ENCODE results near the gene CST9L. TPM values are rescaled to one million over a fixed set of nuclear protein-coding genes. Genes with fewer than 3 reads are reported as not detected.

Gene CST9L
- polyA plus RNA-seq (ENCODE audit: insufficient read length in 3 of 3) = not detected

GRCh38 chr20:23568320-23568970 lies at the start of gene CST9L:
TSS of gene CST9L (minus strand) at chr20:23568484. CDS start at chr20:23568450, 34 bp downstream.
- no peak for DNase-seq (ENCODE audit: low read depth in 3 of 3, low spot score in 2 of 3)

- DNase-seq (ENCODE audit: low read depth in 3 of 3, low spot score in 2 of 3) = no peak
Observed at GRCh38 chr20:23614163-23614562, 45.9 kb upstream of the CST9L start.

GRCh38 chr20:23613676-23614075 lies 45.4 kb upstream of the CST9L start:
- DNase-seq (ENCODE audit: low read depth in 3 of 3, low spot score in 2 of 3) = no peak

GRCh38 chr20:23612396-23612795 lies 44.1 kb upstream of the CST9L start:
- no peak for DNase-seq (ENCODE audit: low read depth in 3 of 3, low spot score in 2 of 3)

GRCh38 chr20:23609486-23610109 lies 41.3 kb upstream of the CST9L start:
- DNase-seq (ENCODE audit: low read depth in 3 of 3, low spot score in 2 of 3) = no peak

GRCh38 chr20:23608251-23608846 lies 40.1 kb upstream of the CST9L start:
- no peak for DNase-seq (ENCODE audit: low read depth in 3 of 3, low spot score in 2 of 3)

- DNase-seq (ENCODE audit: low read depth in 3 of 3, low spot score in 2 of 3) = no peak
Observed at GRCh38 chr20:23607497-23608245, 39.4 kb upstream of the CST9L start.

GRCh38 chr20:23606652-23607049 lies 38.4 kb upstream of the CST9L start:
- peak; percentile 21 to 61 (median 47) for DNase-seq (ENCODE audit: low read depth in 3 of 3, low spot score in 2 of 3)

GRCh38 chr20:23605867-23606651 lies 37.8 kb upstream of the CST9L start, which contains the start of gene CST9:
TSS of gene CST9 (minus strand) at chr20:23605917. CDS start at chr20:23605864, 53 bp downstream.
- no peak for DNase-seq (ENCODE audit: low read depth in 3 of 3, low spot score in 2 of 3)

GRCh38 chr20:23604306-23604705 lies 36.0 kb upstream of the CST9L start:
- no peak for DNase-seq (ENCODE audit: low read depth in 3 of 3, low spot score in 2 of 3)

- DNase-seq (ENCODE audit: low read depth in 3 of 3, low spot score in 2 of 3) = no peak
Observed at GRCh38 chr20:23603321-23603720, 35.0 kb upstream of the CST9L start.

- DNase-seq (ENCODE audit: low read depth in 3 of 3, low spot score in 2 of 3) = no peak
Observed at GRCh38 chr20:23602699-23603098, 34.4 kb upstream of the CST9L start.

- DNase-seq (ENCODE audit: low read depth in 3 of 3, low spot score in 2 of 3) = no peak
Observed at GRCh38 chr20:23602241-23602640, 34.0 kb upstream of the CST9L start.

GRCh38 chr20:23601715-23602114 lies 33.4 kb upstream of the CST9L start:
- no peak for DNase-seq (ENCODE audit: low read depth in 3 of 3, low spot score in 2 of 3)

- no peak for DNase-seq (ENCODE audit: low read depth in 3 of 3, low spot score in 2 of 3)
Observed at GRCh38 chr20:23598481-23598880, 30.2 kb upstream of the CST9L start.

GRCh38 chr20:23596579-23597250 lies 28.4 kb upstream of the CST9L start:
- DNase-seq (ENCODE audit: low read depth in 3 of 3, low spot score in 2 of 3) = no peak

GRCh38 chr20:23595941-23596340 lies 27.7 kb upstream of the CST9L start:
- DNase-seq (ENCODE audit: low read depth in 3 of 3, low spot score in 2 of 3) = no peak

GRCh38 chr20:23588434-23589403 lies 20.4 kb upstream of the CST9L start:
- no peak for DNase-seq (ENCODE audit: low read depth in 3 of 3, low spot score in 2 of 3)

- DNase-seq (ENCODE audit: low read depth in 3 of 3, low spot score in 2 of 3) = no peak
Observed at GRCh38 chr20:23587631-23588030, 19.3 kb upstream of the CST9L start.

Data from right renal cortex interstitium (tissue), 3 donors.